Measurements from ENCODE around the gene PNPLA8.
"Not testable (repeated sequence)": the region's sequence is repeated elsewhere in the genome, so short reads cannot be mapped to it uniquely, and the experiment has no call there.

The PNPLA8 gene

GRCh38 chr7:108541478-108541877, 15.5 kb upstream of the PNPLA8 start:
- no peak for DNase-seq
- Histone ChIP-seq H3K9me2 (replicated peaks; ENCODE audit: insufficient read depth, low read length) (no peaks in the 10 kb centered on the region), H4K20me1 (ENCODE audit: insufficient read depth, low read length) (no peaks in the 10 kb centered on the region), H3F3A (ENCODE audit: insufficient read depth, low read length) (no peaks in the 10 kb centered on the region), H3K9me3 (replicated peaks; ENCODE audit: insufficient read depth, low read length) (no peaks in the 10 kb centered on the region), H3K27me3 (replicated peaks; ENCODE audit: insufficient read depth, low read length) (no peaks in the 10 kb centered on the region), H3K79me2 (ENCODE audit: low read length) (no peaks in the 10 kb centered on the region), H2AFZ (ENCODE audit: low read length) (no peak overlapping the region), H3K4me2 (ENCODE audit: low read depth, low read length) (no peak overlapping the region), H3K9ac (ENCODE audit: low read length) (no peak overlapping the region), H3K4me1 (ENCODE audit: low read length) (no peaks in the 10 kb centered on the region), H3K36me3 (replicated peaks; ENCODE audit: insufficient read depth, low read length) (no peaks in the 10 kb centered on the region), H3K27ac (ENCODE audit: low read length) (no peak overlapping the region), H3K4me3 (ENCODE audit: low read length) (no peak overlapping the region)
- TF ChIP-seq EZH2 (optimal IDR thresholded peaks at IDR 0.05; ENCODE audit: low read depth, low read length), result no peak
- TF ChIP-seq CTCF (IDR thresholded peaks at IDR 0.05; ENCODE audit: low read length), result no peak
- TF ChIP-seq EZH2phosphoT487 (IDR thresholded peaks at IDR 0.05; ENCODE audit: low read length), result no peak

DNA sequence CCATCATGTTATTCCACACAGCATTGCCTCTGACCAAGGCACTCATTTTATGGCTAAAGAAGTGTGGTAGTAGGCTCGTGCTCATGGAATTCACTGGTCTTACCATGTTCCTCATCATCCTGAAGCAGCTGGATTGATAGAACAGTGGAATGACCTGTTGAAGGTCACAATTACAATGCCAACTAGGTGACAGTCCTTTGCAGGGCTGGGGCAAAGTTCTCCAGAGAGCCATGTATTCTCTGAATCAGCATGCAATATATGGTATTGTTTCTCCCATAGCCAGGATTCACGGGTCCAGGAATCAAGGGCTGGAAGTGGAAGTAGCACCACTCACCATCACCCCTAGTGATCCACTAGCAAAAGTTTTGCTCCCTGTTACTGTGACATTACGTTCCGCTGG, 12.8 kb upstream of the PNPLA8 start:
- H3K4me1 ChIP-seq (ENCODE audit: low read length); H3K27ac ChIP-seq (ENCODE audit: low read length); H3K9me2 ChIP-seq (replicated peaks; ENCODE audit: insufficient read depth, low read length); H3K4me2 ChIP-seq (ENCODE audit: low read depth, low read length); DNase-seq; H3K27me3 ChIP-seq (replicated peaks; ENCODE audit: insufficient read depth, low read length); H3K4me3 ChIP-seq (ENCODE audit: low read length); H3K9me3 ChIP-seq (replicated peaks; ENCODE audit: insufficient read depth, low read length); H3K9ac ChIP-seq (ENCODE audit: low read length); H4K20me1 ChIP-seq (ENCODE audit: insufficient read depth, low read length); H2AFZ ChIP-seq (ENCODE audit: low read length); H3F3A ChIP-seq (ENCODE audit: insufficient read depth, low read length); H3K79me2 ChIP-seq (ENCODE audit: low read length); H3K36me3 ChIP-seq (replicated peaks; ENCODE audit: insufficient read depth, low read length): not testable (repeated sequence)

- H3K36me3 ChIP-seq (replicated peaks; ENCODE audit: insufficient read depth, low read length); H3K4me1 ChIP-seq (ENCODE audit: low read length); H3K9ac ChIP-seq (ENCODE audit: low read length); H3K9me3 ChIP-seq (replicated peaks; ENCODE audit: insufficient read depth, low read length); H3K4me3 ChIP-seq (ENCODE audit: low read length); H4K20me1 ChIP-seq (ENCODE audit: insufficient read depth, low read length); H3K9me2 ChIP-seq (replicated peaks; ENCODE audit: insufficient read depth, low read length); H3K27me3 ChIP-seq (replicated peaks; ENCODE audit: insufficient read depth, low read length); H3K79me2 ChIP-seq (ENCODE audit: low read length); H3K4me2 ChIP-seq (ENCODE audit: low read depth, low read length); H3K27ac ChIP-seq (ENCODE audit: low read length); H3F3A ChIP-seq (ENCODE audit: insufficient read depth, low read length); DNase-seq; H2AFZ ChIP-seq (ENCODE audit: low read length): not testable (repeated sequence)
Observed at GRCh38 chr7:108538236-108538635, 12.3 kb upstream of the PNPLA8 start.

DNA sequence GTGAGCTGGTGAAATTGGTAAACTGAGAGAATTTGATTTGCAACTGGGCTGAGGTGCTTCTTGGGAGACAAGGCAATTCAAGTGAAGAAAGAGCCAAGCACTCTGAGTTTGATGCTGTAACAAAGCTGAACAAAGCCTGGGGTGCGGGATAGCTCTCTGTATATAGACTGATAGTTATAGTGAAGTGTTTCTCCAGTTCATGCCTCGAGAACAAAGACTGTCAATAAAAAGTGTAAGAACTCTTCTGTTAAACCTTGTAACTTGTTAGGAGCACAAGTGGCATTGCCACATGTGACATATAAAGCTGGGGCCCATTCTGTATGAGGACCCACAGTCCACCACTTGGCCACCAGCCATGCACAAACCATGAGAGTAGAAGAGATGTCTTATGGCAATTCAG, 11.3 kb upstream of the PNPLA8 start:
- Histone ChIP-seq H2AFZ (ENCODE audit: low read length) (no peak overlapping the region), H3F3A (ENCODE audit: insufficient read depth, low read length) (no peaks in the 10 kb centered on the region), H3K9me2 (replicated peaks; ENCODE audit: insufficient read depth, low read length) (no peaks in the 10 kb centered on the region), H3K4me1 (ENCODE audit: low read length) (no peaks in the 10 kb centered on the region), H3K4me3 (ENCODE audit: low read length) (no peak overlapping the region), H3K9ac (ENCODE audit: low read length) (no peak overlapping the region), H3K27ac (ENCODE audit: low read length) (no peak overlapping the region), H3K36me3 (replicated peaks; ENCODE audit: insufficient read depth, low read length) (no peaks in the 10 kb centered on the region), H4K20me1 (ENCODE audit: insufficient read depth, low read length) (no peaks in the 10 kb centered on the region), H3K9me3 (replicated peaks; ENCODE audit: insufficient read depth, low read length) (no peaks in the 10 kb centered on the region), H3K4me2 (ENCODE audit: low read depth, low read length) (no peak overlapping the region), H3K27me3 (replicated peaks; ENCODE audit: insufficient read depth, low read length) (no peaks in the 10 kb centered on the region), H3K79me2 (ENCODE audit: low read length) (no peaks in the 10 kb centered on the region)
- TF ChIP-seq CTCF (IDR thresholded peaks at IDR 0.05; ENCODE audit: low read length) (no peak), EZH2phosphoT487 (IDR thresholded peaks at IDR 0.05; ENCODE audit: low read length) (no peak), EZH2 (optimal IDR thresholded peaks at IDR 0.05; ENCODE audit: low read depth, low read length) (no peak)
- DNase-seq, result no peak

Data from MM.1S (cell line).